ENCODE data around the gene NADK2. TPM values are rescaled to one million over a fixed set of nuclear protein-coding genes. Genes with fewer than 3 reads are reported as not detected.

The NADK2 gene
- total and polyA plus RNA-seq, 9 of the 15 experiments (the other 6 are each of a cell fraction or from before 2014, with no cell fraction given), result 10.6 to 41.0 (median 24.0) TPM

DNA sequence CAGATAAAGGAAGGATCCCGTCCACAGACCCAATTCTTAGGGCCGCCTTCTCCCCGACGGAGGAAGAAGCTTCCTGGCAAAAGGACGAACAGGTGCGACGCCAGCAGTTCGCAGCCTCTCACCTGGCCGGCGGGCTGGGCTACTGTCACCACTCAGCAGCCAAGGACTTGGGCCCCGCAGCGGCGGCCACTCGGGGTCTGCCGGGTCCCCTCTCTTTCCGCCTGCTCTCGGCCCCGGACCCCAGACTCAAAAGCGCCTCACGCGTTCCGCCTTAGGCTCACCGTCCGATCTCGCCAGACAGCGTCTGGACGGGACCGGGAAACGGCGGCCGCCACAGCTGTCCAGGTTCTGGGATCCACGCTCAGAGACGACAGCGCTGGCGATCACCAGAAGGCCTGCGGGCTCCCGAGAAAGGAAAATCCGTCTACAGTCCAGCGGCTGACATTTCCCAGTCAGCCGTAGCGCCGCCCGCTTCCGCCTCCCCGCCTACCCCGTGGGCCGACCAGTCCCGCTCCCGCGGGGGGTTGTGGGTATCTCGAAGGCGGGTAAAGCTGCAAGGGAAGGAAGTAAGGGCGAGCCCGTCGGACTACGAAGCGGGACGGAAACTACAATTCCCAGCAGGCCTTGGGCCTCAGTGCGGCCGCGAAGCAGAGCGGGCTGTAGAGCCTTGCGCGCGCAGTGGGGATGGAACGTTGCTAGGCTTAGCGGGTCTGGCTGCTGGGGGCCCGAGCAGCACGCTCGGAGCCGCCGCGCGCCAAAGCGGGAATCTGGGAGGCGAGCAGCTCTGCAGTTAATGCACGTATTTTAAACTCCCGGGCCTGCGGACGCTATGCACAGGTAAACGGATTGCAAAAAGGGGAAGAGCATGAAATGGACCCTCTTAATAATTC lies 90.0 kb downstream of the NADK2 start, which contains the start of the genes LMBRD2 and SKP2:
Gene LMBRD2 (minus strand): TSS at position 454 of the 890 bp plus-strand sequence. CDS start 8,538 bp downstream, outside the sequence.
Gene SKP2 (plus strand): TSS at position 678 of the 890 bp plus-strand sequence. CDS start 152 bp downstream, at position 830.
- FAIRE-seq, result peak; percentile 98
- Histone ChIP-seq H3K79me2 (ENCODE audit: control insufficient read depth, insufficient read depth, low read length) (peaks cover 98% of the 10 kb centered on the region), H2AFZ (ENCODE audit: low read depth, low read length) (peak within 1 kb of the TSS; percentile 93), H3K9me1 (ENCODE audit: control insufficient read depth, insufficient read depth, low read length) (no peaks in the 10 kb centered on the region), H3K4me1 (replicated peaks in 1 of 2; ENCODE audit: control insufficient read depth in 2 of 2, insufficient read depth in 2 of 2, low read length in 2 of 2) (peaks cover 6 to 16% of the 10 kb centered on the region in 2 experiments), H3K4me2 (ENCODE audit: insufficient read depth, low read length) (peak within 1 kb of the TSS; percentile 98), H4K20me1 (replicated peaks; ENCODE audit: control insufficient read depth, insufficient read depth, low read length) (no peaks in the 10 kb centered on the region), H3K9me3 (replicated peaks; ENCODE audit: control insufficient read depth, insufficient read depth, low read depth, low read length) (no peaks in the 10 kb centered on the region), H3K36me3 (ENCODE audit: control insufficient read depth, insufficient read depth, low read length) (peaks cover 41% of the 10 kb centered on the region), H3K4me3 (peak within 1 kb of the TSS; percentile 66), H3K27me3 (ENCODE audit: control insufficient read depth in 2 of 2, insufficient read depth in 2 of 2, low read length in 2 of 2) (no peaks in the 10 kb centered on the region), H3K27ac (ENCODE audit: extremely low read depth, low read depth, low read length) (peak within 1 kb of the TSS; percentile 80), H3K9ac (ENCODE audit: insufficient read depth in 1 of 2, low read depth in 2 of 2, low read length in 2 of 2) (peak within 1 kb of the TSS; percentile 88 to 96)
- ChIA-PET CTCF (ENCODE audit: low intra/inter-chr PET ratio) (interaction anchor here (0.6 to 0.7 kb wide), 2 partner anchors 66 to 76 kb away, joined by 3 read pairs; no protein-coding TSS in a partner anchor), POLR2A (interaction anchor here (0.6 to 2.0 kb wide), 15 partner anchors 10 to 910 kb away, joined by 3 to 9 read pairs (median 4); partner anchors contain the start of gene NADK2)
- BruUV-seq (replicated peaks), result TSS peak; percentile 52
- DNase-seq (ENCODE audit: extremely low read depth in 1 of 4, low spot score in 3 of 4), result peak; percentile 93 to 99 (median 95)
- ATAC-seq, result peak; percentile 96
- in situ Hi-C loops (cut with MboI) (no loop called here), intact Hi-C loops (cut with micrococcal nuclease) (loop anchor here (1.0 kb wide), 1 partner anchor 91 kb away; no protein-coding TSS in a partner anchor)
- WGBS (ENCODE audit: insufficient coverage, low coverage, missing lambda C conversion rate), result 1% methylated on average over 73 of the region's 81 CpGs
- peak; percentile 73 for TF ChIP-seq CCNT2 (IDR thresholded peaks at IDR 0.05; ENCODE audit: borderline replicate concordance, extremely low read depth, insufficient read length, low read depth, low read length)
- TF ChIP-seq BRD4 (IDR thresholded peaks at IDR 0.05), result no peak
- TF ChIP-seq SMARCA4 (IDR thresholded peaks at IDR 0.05), result no peak
- TF ChIP-seq, protein P1, sequence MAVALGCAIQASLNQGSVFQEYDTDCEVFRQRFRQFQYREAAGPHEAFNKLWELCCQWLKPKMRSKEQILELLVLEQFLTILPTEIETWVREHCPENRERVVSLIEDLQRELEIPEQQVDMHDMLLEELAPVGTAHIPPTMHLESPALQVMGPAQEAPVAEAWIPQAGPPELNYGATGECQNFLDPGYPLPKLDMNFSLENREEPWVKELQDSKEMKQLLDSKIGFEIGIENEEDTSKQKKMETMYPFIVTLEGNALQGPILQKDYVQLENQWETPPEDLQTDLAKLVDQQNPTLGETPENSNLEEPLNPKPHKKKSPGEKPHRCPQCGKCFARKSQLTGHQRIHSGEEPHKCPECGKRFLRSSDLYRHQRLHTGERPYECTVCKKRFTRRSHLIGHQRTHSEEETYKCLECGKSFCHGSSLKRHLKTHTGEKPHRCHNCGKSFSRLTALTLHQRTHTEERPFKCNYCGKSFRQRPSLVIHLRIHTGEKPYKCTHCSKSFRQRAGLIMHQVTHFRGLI (CRISPR knock-in tag; IDR thresholded peaks at IDR 0.05), result no peak
- no peak for TF ChIP-seq NR4A1 (CRISPR knock-in tag; IDR thresholded peaks at IDR 0.05)
- TF ChIP-seq NR4A1 (tag; IDR thresholded peaks at IDR 0.05), result 0 out of 2 replicates have a peak, but pooled peaks have one; percentile 13
- TF ChIP-seq, protein P2, sequence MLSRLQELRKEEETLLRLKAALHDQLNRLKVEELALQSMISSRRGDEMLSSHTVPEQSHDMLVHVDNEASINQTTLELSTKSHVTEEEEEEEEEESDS (CRISPR knock-in tag; IDR thresholded peaks at IDR 0.05), result no peak
- TF ChIP-seq NRF1 (conservative IDR thresholded peaks at IDR 0.05 in 1 of 2, IDR thresholded peaks at IDR 0.05 in 1 of 2), result peak; percentile 90 to 91
- TF ChIP-seq, protein P3, sequence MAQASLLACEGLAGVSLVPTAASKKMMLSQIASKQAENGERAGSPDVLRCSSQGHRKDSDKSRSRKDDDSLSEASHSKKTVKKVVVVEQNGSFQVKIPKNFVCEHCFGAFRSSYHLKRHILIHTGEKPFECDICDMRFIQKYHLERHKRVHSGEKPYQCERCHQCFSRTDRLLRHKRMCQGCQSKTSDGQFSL (CRISPR knock-in tag; IDR thresholded peaks at IDR 0.05), result 0 out of 2 replicates have a peak, but pooled peaks have one; percentile 29
- TF ChIP-seq, protein P3 (tag; IDR thresholded peaks at IDR 0.05), result no peak
- peak in 1 of 2 experiments; percentile 10; a peak in 1 of 4 replicates for TF ChIP-seq TEAD1 (CRISPR knock-in tag; IDR thresholded peaks at IDR 0.05)
- TF ChIP-seq ZNF165 (CRISPR knock-in tag; IDR thresholded peaks at IDR 0.05; ENCODE audit: borderline replicate concordance), result no peak
- TF ChIP-seq POLR3G (IDR thresholded peaks at IDR 0.05; ENCODE audit: extremely low read depth, insufficient read length, insufficient replicate concordance), result no peak

Measured in K562 (cell line).